GM18519 (cell line): ENCODE results near the gene MYO10.
"Not testable (repeated sequence)": the region's sequence is repeated elsewhere in the genome, so short reads cannot be mapped to it uniquely, and the experiment has no call there.

Experiments used
- ATAC-seq: cut with Tn5 transposase; IDR thresholded peaks from one replicate; pipeline ENCODE4 v1.9.1; 2021; ENCODE audit warnings: mild to moderate bottlenecking, moderate library complexity; ENCODE audit not compliant: unreplicated experiment, low FRiP score

Gene MYO10

GRCh38 chr5:16757146-16757545, 178.9 kb downstream of the MYO10 start:
- no peak for ATAC-seq

GRCh38 chr5:16756692-16757091, 179.4 kb downstream of the MYO10 start:
- ATAC-seq, result no peak

GRCh38 chr5:16755641-16756040, 180.4 kb downstream of the MYO10 start:
- ATAC-seq, result no peak

GRCh38 chr5:16754601-16755000, 181.5 kb downstream of the MYO10 start:
- ATAC-seq, result no peak

GRCh38 chr5:16754086-16754485, 182.0 kb downstream of the MYO10 start:
- ATAC-seq, result no peak

GRCh38 chr5:16750445-16750844, 185.6 kb downstream of the MYO10 start:
- ATAC-seq, result no peak

- ATAC-seq, result no peak
Observed at GRCh38 chr5:16749626-16750025, 186.5 kb downstream of the MYO10 start.

- ATAC-seq, result no peak
Observed at GRCh38 chr5:16744164-16744880, 191.8 kb downstream of the MYO10 start.

GRCh38 chr5:16742938-16743337, 193.2 kb downstream of the MYO10 start:
- ATAC-seq, result no peak

- no peak for ATAC-seq
Observed at GRCh38 chr5:16740811-16741392, 195.2 kb downstream of the MYO10 start.

- ATAC-seq, result no peak
Observed at GRCh38 chr5:16740066-16740810, 195.8 kb downstream of the MYO10 start.

GRCh38 chr5:16738393-16738792, 197.7 kb downstream of the MYO10 start:
- ATAC-seq, result not testable (repeated sequence)

GRCh38 chr5:16737620-16738364, 198.3 kb downstream of the MYO10 start:
- ATAC-seq, result no peak

- no peak for ATAC-seq
Observed at GRCh38 chr5:16737209-16737608, 198.9 kb downstream of the MYO10 start.

- ATAC-seq, result no peak
Observed at GRCh38 chr5:16736158-16736995, 199.7 kb downstream of the MYO10 start.

GRCh38 chr5:16735101-16736060, 200.7 kb downstream of the MYO10 start:
- no peak for ATAC-seq

GRCh38 chr5:16733331-16734006, 202.6 kb downstream of the MYO10 start:
- ATAC-seq, result no peak

GRCh38 chr5:16732356-16732755, 203.7 kb downstream of the MYO10 start:
- no peak for ATAC-seq
